ENCODE results near the gene ZNF23. TPM values are rescaled to one million over a fixed set of nuclear protein-coding genes. Genes with fewer than 3 reads are reported as not detected.

The ZNF23 gene
- total RNA-seq (2022; extraction: Qiagen RNA extraction; ENCODE audit: low read depth), result 5.3 to 7.5 TPM (median 5.4 TPM) in 5 replicates

GRCh38 chr16:71461686-71462648 is at the start of gene ZNF23:
Gene ZNF23 (minus strand): TSS chr16:71462247. CDS start chr16:71456796, 5,451 bp downstream.

GRCh38 chr16:71489122-71489521 is 27.1 kb upstream of the ZNF23 start, which contains the start of gene ZNF19:
Gene ZNF19 (minus strand): TSS chr16:71489324. CDS start chr16:71482114, 7,210 bp downstream.

DNA sequence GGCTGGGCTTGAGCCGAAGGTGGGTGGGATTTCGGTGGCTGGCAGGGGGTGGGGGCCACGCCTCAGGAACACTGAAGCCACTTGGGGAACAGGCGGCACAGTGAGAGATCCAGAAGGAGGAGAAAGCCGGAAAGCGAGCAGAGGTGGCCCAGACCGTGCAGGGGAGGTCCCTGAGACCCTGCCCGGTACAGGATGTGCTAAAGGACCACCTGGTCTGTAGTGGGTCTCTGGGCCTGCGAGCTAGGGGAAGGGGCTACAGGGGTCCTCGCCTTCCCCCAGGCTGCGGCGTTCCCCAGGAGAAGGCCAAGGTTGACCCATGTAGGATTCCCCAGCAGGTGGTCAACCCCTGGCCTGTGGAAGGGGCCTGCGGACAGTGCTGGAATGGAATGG is 20.0 kb downstream of the ZNF23 start, which contains the start of gene TLE7:
TSS of gene TLE7 (minus strand) at position 4 of the 390 bp plus-strand sequence. CDS start 8,730 bp downstream, outside the sequence.

Other genes starting within 250 kb of the ZNF23 start
- gene HYDIN, start 231.5 kb downstream of the ZNF23 start, total RNA-seq (2022; extraction: Qiagen RNA extraction; ENCODE audit: low read depth), result 0.30 to 0.52 TPM (median 0.39 TPM) in 5 replicates
- 12.0 to 17.0 TPM (median 14.3 TPM) in 5 replicates for gene CMTR2, start 172.8 kb downstream of the ZNF23 start, total RNA-seq (2022; extraction: Qiagen RNA extraction; ENCODE audit: low read depth)
- gene CALB2, start 103.5 kb downstream of the ZNF23 start, total RNA-seq (2022; extraction: Qiagen RNA extraction; ENCODE audit: low read depth), result 5.8 to 10.9 TPM (median 7.4 TPM) in 5 replicates
- gene TLE7, start 20.2 kb downstream of the ZNF23 start, total RNA-seq (2022; extraction: Qiagen RNA extraction; ENCODE audit: low read depth), result not detected in 5 replicates
- 1.3 to 2.6 TPM (median 2.0 TPM) in 5 replicates for gene ZNF19, start 27.1 kb upstream of the ZNF23 start, total RNA-seq (2022; extraction: Qiagen RNA extraction; ENCODE audit: low read depth)
- 0.06 to 0.15 TPM (median 0.08 TPM) in 3 of 5 replicates, not detected in the others for gene CHST4, start 64.2 kb upstream of the ZNF23 start, total RNA-seq (2022; extraction: Qiagen RNA extraction; ENCODE audit: low read depth)
- gene TAT, start 114.8 kb upstream of the ZNF23 start, total RNA-seq (2022; extraction: Qiagen RNA extraction; ENCODE audit: low read depth), result 0.05 to 0.11 TPM (median 0.07 TPM) in 3 of 5 replicates, not detected in the others
- gene MARVELD3, start 163.9 kb upstream of the ZNF23 start, total RNA-seq (2022; extraction: Qiagen RNA extraction; ENCODE audit: low read depth), result 0.24 to 0.51 TPM (median 0.28 TPM) in 5 replicates

Data from A549 treated with DMSO at 1 μM for 4 hours (cell line).